ENCODE data around the gene CATSPER3.

Gene CATSPER3

DNA sequence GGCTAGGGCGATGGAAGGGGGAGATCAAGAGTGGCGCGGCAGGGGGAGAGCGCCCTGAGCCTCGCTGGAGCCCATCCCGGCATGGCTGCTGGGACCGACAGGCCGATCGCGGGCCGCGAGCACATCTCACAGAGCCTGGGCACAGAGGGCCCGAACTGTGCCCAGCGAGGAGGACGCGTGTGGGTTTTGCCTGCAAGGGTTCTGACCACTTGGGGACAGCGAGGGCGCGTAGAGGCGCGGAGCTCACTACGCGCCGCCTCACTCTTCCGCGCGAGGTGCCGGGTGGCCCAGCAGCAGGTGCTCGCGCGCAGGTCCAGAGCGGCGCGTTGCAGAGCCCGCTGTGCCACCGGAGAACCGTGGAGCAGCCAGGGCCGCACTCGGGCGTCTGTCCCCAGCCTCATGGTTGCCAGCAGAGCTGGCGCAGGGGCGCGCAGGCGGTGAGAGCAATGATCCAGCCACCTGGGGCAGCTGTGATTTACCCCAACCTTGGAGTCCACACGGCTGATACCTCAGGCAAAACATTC lies 82.6 kb downstream of the CATSPER3 start:
- Histone ChIP-seq H3K36me3 (ENCODE audit: insufficient read depth, low read length) (no peaks in the 10 kb centered on the region), H4K20me1 (ENCODE audit: insufficient read depth, low read length, poor library complexity, severe bottlenecking) (no peaks in the 10 kb centered on the region), H3K27me3 (ENCODE audit: insufficient read depth, low read length, poor library complexity, severe bottlenecking) (no peaks in the 10 kb centered on the region), H3F3A (ENCODE audit: low read depth) (no peaks in the 10 kb centered on the region), H3K9me3 (ENCODE audit: insufficient read depth, low read depth, low read length) (no peaks in the 10 kb centered on the region), H3K4me3 (ENCODE audit: low read length, poor library complexity, severe bottlenecking) (no peak overlapping the region), H2AFZ (ENCODE audit: low read length) (no peak overlapping the region), H3K4me2 (ENCODE audit: low read depth, low read length, poor library complexity, severe bottlenecking) (no peak overlapping the region), H3K9me2 (replicated peaks; ENCODE audit: low read depth, low read length) (no peaks in the 10 kb centered on the region), H3K9ac (ENCODE audit: low read depth, low read length, poor library complexity, severe bottlenecking) (no peak overlapping the region), H3K79me2 (ENCODE audit: insufficient read depth, low read length) (no peaks in the 10 kb centered on the region), H3K4me1 (ENCODE audit: insufficient read depth, low read length, poor library complexity, severe bottlenecking) (peaks cover 26% of the 10 kb centered on the region)
- TF ChIP-seq CTCF (conservative IDR thresholded peaks at IDR 0.05; ENCODE audit: low read length), result no peak
- TF ChIP-seq EZH2phosphoT487 (IDR thresholded peaks at IDR 0.05; ENCODE audit: borderline replicate concordance), result no peak

DNA sequence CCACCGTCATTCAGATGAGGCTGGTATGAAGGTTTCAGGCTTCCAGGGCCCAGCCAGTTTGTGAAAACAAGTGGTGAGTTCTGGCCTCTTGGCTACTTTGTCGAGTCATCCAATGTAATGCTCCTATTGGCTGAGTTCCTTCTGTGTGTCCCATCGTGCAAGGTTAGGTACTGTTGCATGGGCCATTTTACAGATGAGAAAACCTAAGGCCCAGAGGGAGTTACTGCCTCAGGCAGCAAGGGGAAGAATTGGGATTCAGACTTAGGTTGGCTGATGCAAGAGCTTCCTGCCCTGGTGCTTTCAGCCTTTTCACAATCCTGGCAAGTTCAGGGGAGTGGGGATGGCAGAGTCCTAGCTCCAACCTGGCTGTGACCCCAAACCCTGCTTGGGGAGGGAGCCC lies 83.7 kb downstream of the CATSPER3 start:
- H3K4me2 ChIP-seq (ENCODE audit: low read depth, low read length, poor library complexity, severe bottlenecking), result no peak overlapping the region
- peaks cover 22% of the 10 kb centered on the region for H3K4me1 ChIP-seq (ENCODE audit: insufficient read depth, low read length, poor library complexity, severe bottlenecking)
- no peak overlapping the region for H3K4me3 ChIP-seq (ENCODE audit: low read length, poor library complexity, severe bottlenecking)
- no peak overlapping the region; the same call in 1 of the 2 replicates for H2AFZ ChIP-seq (ENCODE audit: low read length)
- no peaks in the 10 kb centered on the region for H3K9me3 ChIP-seq (ENCODE audit: insufficient read depth, low read depth, low read length)
- H3F3A ChIP-seq (ENCODE audit: low read depth), result no peaks in the 10 kb centered on the region
- H3K79me2 ChIP-seq (ENCODE audit: insufficient read depth, low read length), result no peaks in the 10 kb centered on the region
- H3K27me3 ChIP-seq (ENCODE audit: insufficient read depth, low read length, poor library complexity, severe bottlenecking), result no peaks in the 10 kb centered on the region
- TF ChIP-seq CTCF (conservative IDR thresholded peaks at IDR 0.05; ENCODE audit: low read length), result no peak
- no peak for TF ChIP-seq EZH2phosphoT487 (IDR thresholded peaks at IDR 0.05; ENCODE audit: borderline replicate concordance)
- no peaks in the 10 kb centered on the region for H3K36me3 ChIP-seq (ENCODE audit: insufficient read depth, low read length)
- H4K20me1 ChIP-seq (ENCODE audit: insufficient read depth, low read length, poor library complexity, severe bottlenecking), result no peaks in the 10 kb centered on the region
- H3K9me2 ChIP-seq (replicated peaks; ENCODE audit: low read depth, low read length), result no peaks in the 10 kb centered on the region
- H3K9ac ChIP-seq (ENCODE audit: low read depth, low read length, poor library complexity, severe bottlenecking), result no peak overlapping the region

GRCh38 chr5:135051872-135052271 lies 84.2 kb downstream of the CATSPER3 start:
- no peaks in the 10 kb centered on the region for H3F3A ChIP-seq (ENCODE audit: low read depth)
- H3K9ac ChIP-seq (ENCODE audit: low read depth, low read length, poor library complexity, severe bottlenecking), result no peak overlapping the region
- no peak overlapping the region for H3K4me3 ChIP-seq (ENCODE audit: low read length, poor library complexity, severe bottlenecking)
- no peaks in the 10 kb centered on the region for H3K9me3 ChIP-seq (ENCODE audit: insufficient read depth, low read depth, low read length)
- H2AFZ ChIP-seq (ENCODE audit: low read length), result no peak overlapping the region
- no peaks in the 10 kb centered on the region for H3K79me2 ChIP-seq (ENCODE audit: insufficient read depth, low read length)
- H3K9me2 ChIP-seq (replicated peaks; ENCODE audit: low read depth, low read length), result no peaks in the 10 kb centered on the region
- TF ChIP-seq EZH2phosphoT487 (IDR thresholded peaks at IDR 0.05; ENCODE audit: borderline replicate concordance), result no peak
- no peak for TF ChIP-seq CTCF (conservative IDR thresholded peaks at IDR 0.05; ENCODE audit: low read length)
- H3K27me3 ChIP-seq (ENCODE audit: insufficient read depth, low read length, poor library complexity, severe bottlenecking), result no peaks in the 10 kb centered on the region
- H3K4me2 ChIP-seq (ENCODE audit: low read depth, low read length, poor library complexity, severe bottlenecking), result no peak overlapping the region
- H3K36me3 ChIP-seq (ENCODE audit: insufficient read depth, low read length), result no peaks in the 10 kb centered on the region
- peaks cover 22% of the 10 kb centered on the region for H3K4me1 ChIP-seq (ENCODE audit: insufficient read depth, low read length, poor library complexity, severe bottlenecking)
- no peaks in the 10 kb centered on the region for H4K20me1 ChIP-seq (ENCODE audit: insufficient read depth, low read length, poor library complexity, severe bottlenecking)

Data from Loucy (cell line).